SJSA1 (cell line): ENCODE data around the gene POLRMT. TPM values are rescaled to one million over a fixed set of nuclear protein-coding genes. Genes with fewer than 3 reads are reported as not detected.
"Not testable (repeated sequence)": the region's sequence is repeated elsewhere in the genome, so short reads cannot be mapped to it uniquely, and the experiment has no call there.

Experiments
- DNase-seq, 2 experiments: peaks; one replicate each; pipeline ENCODE4 v3.0.0-alpha.2; 2015 to 2020; ENCODE audit warnings: low spot score in 2 of 2, low read depth in 1 of 2
- H3K27ac ChIP-seq: fragments of 250-450 bp; sonication (Bioruptor Pico); 2 replicates; pipeline ENCODE4 v1.5.1; 2020; ENCODE audit warnings: mild to moderate bottlenecking, moderate library complexity
- H3K27me3 ChIP-seq: fragments of 250-450 bp; sonication (Bioruptor Pico); replicated peaks from 2 replicates; pipeline ENCODE4 v1.5.1; 2020; ENCODE audit warnings: mild to moderate bottlenecking, moderate library complexity
- H3K36me3 ChIP-seq: fragments of 250-450 bp; sonication (Bioruptor Pico); 2 replicates; pipeline ENCODE4 v1.5.1; 2020; ENCODE audit warnings: mild to moderate bottlenecking
- H3K4me1 ChIP-seq: fragments of 250-450 bp; sonication (Bioruptor Pico); replicated peaks from 2 replicates; pipeline ENCODE4 v1.6.1; 2021; ENCODE audit warnings: mild to moderate bottlenecking
- H3K4me3 ChIP-seq: fragments of 250-450 bp; sonication (Bioruptor Pico); 2 replicates; pipeline ENCODE4 v1.5.1; 2020; ENCODE audit warnings: mild to moderate bottlenecking
- H3K9me3 ChIP-seq: fragments of 250-450 bp; sonication (Bioruptor Pico); replicated peaks from 2 replicates; pipeline ENCODE4 v1.5.1; 2020; ENCODE audit warnings: mild to moderate bottlenecking
- total RNA-seq: library from RNA; depleted of rRNA; stranded (reverse); fragments of >200 nt; shearing (Covaris generic); gene quantifications from 2 replicates; pipeline ENCODE4 v1.2.3, GENCODE V29; 2014

Gene POLRMT
- total RNA-seq, 1 experiment from 2014 or later = 44.2 TPM

GRCh38 chr19:590750-591098 is 42.6 kb downstream of the POLRMT start:
- Histone ChIP-seq H3K27ac (no peak overlapping the region), H3K27me3 (peaks cover 21% of the 10 kb centered on the region), H3K36me3 (no peaks in the 10 kb centered on the region), H3K4me3 (peak overlapping the region; percentile 33), H3K4me1 (peaks cover 44% of the 10 kb centered on the region), H3K9me3 (peaks cover 3% of the 10 kb centered on the region; the same call in 1 of the 2 replicates)
- no peak for DNase-seq

- peaks cover 21% of the 10 kb centered on the region for H3K27me3 ChIP-seq
- no peaks in the 10 kb centered on the region for H3K36me3 ChIP-seq
- no peak overlapping the region for H3K27ac ChIP-seq
- no peak for DNase-seq
- peaks cover 47% of the 10 kb centered on the region for H3K4me1 ChIP-seq
- H3K9me3 ChIP-seq = peaks cover 3% of the 10 kb centered on the region; the same call in 1 of the 2 replicates
- H3K4me3 ChIP-seq = peak overlapping the region; percentile 33
These were observed 43.0 kb downstream of the POLRMT start for GRCh38 chr19:590396-590745.

- H3K36me3 ChIP-seq = no peaks in the 10 kb centered on the region; the same call in 1 of the 2 replicates
- no peak for DNase-seq
- H3K27ac ChIP-seq = no peak within 1 kb of the TSS
- H3K4me1 ChIP-seq = peaks cover 47% of the 10 kb centered on the region
- H3K4me3 ChIP-seq = peak within 1 kb of the TSS; percentile 33
- H3K27me3 ChIP-seq = peaks cover 21% of the 10 kb centered on the region
- peaks cover 3% of the 10 kb centered on the region; the same call in 1 of the 2 replicates for H3K9me3 ChIP-seq
These were observed 43.5 kb downstream of the POLRMT start, which contains the start of gene HCN2 for GRCh38 chr19:589693-590395. Gene HCN2, plus strand, starts transcription at chr19:589881. Its CDS starts 65 bp downstream, at chr19:589946.

DNA sequence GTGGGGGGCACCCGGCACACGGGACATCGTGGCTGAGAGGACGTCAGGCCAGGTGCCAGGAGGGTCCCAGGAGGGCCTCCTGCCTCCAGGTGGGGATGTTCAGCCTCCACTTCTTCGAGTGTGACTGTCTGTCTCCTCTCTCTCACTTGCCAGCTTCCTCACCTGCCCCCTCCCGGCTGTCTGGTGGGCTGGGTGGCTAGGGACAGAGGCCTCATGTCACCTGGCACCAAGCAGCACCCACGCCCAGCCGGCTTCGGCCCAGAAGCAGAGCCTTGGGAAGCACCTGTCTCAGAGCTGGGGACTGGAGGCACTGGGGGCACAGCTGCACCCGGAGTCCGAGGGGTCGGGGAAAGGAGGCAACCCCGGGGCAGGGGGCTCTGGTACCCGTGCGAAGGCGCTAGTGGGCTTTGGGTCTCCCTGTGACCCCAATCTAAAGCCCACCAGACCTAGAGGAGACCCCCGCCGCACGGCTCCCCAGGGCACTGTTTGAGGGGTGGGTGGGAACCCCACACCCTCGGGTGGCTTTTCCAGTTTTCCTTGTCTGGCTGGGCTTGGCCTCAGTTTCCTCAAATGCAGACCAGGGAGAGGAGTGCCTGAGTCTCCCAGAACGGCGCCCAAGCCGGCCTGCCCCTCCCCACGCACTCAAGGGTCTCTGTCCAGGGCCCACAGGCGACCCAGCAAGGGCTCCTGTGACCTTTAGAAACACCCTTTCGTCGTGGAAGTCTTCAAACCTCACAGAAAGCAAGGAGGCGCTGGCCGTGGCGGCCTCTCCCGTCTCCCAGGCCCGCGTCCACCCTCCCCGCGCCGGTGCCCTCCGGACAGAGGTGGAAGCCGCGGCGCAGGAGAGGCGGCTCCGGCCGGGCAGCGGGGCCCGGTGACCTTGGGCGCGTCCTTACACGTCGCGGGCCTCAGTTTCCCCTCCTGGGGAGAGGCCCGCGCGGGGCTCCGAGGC is 44.3 kb downstream of the POLRMT start:
- Histone ChIP-seq H3K9me3 (peaks cover 3% of the 10 kb centered on the region; the same call in 1 of the 2 replicates), H3K27me3 (peaks cover 21% of the 10 kb centered on the region), H3K36me3 (peaks cover 6% of the 10 kb centered on the region), H3K4me1 (peaks cover 47% of the 10 kb centered on the region), H3K27ac (no peak overlapping the region), H3K4me3 (no peak overlapping the region)
- DNase-seq = no peak

DNA sequence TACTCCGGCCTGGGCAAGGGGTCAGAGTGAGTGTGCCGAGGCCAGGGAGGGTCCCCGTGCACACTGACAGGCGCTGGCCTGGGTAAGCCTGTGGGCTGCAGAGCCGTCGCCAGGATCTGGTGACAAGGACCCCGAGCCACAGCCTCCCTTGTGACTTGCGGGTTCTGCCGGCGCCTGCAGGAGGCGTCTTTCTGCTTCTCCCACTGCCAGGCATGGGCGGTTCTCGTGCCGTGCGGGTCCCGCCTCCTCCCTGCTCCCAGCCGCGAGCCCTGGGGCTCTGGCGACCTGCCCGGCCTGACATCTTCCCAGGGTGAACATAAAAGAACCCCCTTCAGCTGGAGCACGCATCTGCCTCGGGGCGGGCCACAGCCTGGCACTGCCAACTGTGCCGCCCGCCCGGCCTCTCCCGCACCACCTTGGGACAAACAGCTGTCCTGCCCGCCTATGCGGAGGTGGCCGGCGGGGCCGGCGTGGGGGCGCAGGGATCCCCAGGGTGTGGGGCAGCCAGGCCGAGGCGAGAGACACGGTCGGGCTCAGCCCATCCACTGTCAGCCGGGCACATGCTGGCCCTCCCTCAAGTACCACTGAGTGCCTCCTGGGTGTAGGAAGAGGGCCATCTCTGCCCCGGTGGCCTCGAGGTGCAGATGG is 45.1 kb downstream of the POLRMT start:
- Histone ChIP-seq H3K9me3 (peaks cover 3% of the 10 kb centered on the region; the same call in 1 of the 2 replicates), H3K27me3 (peaks cover 21% of the 10 kb centered on the region), H3K4me3 (no peak overlapping the region), H3K27ac (no peak overlapping the region), H3K36me3 (peaks cover 14% of the 10 kb centered on the region), H3K4me1 (peaks cover 47% of the 10 kb centered on the region)
- DNase-seq = peak; percentile 93 to 95

- H3K36me3 ChIP-seq = peaks cover 32% of the 10 kb centered on the region
- no peak overlapping the region for H3K27ac ChIP-seq
- H3K4me1 ChIP-seq = peaks cover 44% of the 10 kb centered on the region
- peaks cover 9% of the 10 kb centered on the region for H3K27me3 ChIP-seq
- no peak for DNase-seq
- H3K4me3 ChIP-seq = no peak overlapping the region
- H3K9me3 ChIP-seq = no peaks in the 10 kb centered on the region; the same call in 1 of the 2 replicates
These were observed 47.7 kb downstream of the POLRMT start for GRCh38 chr19:585551-586110.

- not testable (repeated sequence) for H3K9me3 ChIP-seq, H3K27ac ChIP-seq, DNase-seq, H3K27me3 ChIP-seq, H3K4me3 ChIP-seq
- H3K4me1 ChIP-seq = peaks cover 39% of the 10 kb centered on the region
- H3K36me3 ChIP-seq = peaks cover 36% of the 10 kb centered on the region
These were observed 48.2 kb downstream of the POLRMT start for GRCh38 chr19:585146-585545.

GRCh38 chr19:584240-585001 is 48.9 kb downstream of the POLRMT start:
- no peak overlapping the region for H3K4me3 ChIP-seq
- no peak overlapping the region for H3K27ac ChIP-seq
- DNase-seq = peak; percentile 57 to 68
- peaks cover 4% of the 10 kb centered on the region for H3K27me3 ChIP-seq
- no peaks in the 10 kb centered on the region for H3K9me3 ChIP-seq
- H3K36me3 ChIP-seq = peaks cover 43% of the 10 kb centered on the region
- peaks cover 38% of the 10 kb centered on the region for H3K4me1 ChIP-seq

GRCh38 chr19:583968-584239 is 49.4 kb downstream of the POLRMT start:
- Histone ChIP-seq H3K27ac (no peak overlapping the region), H3K4me3 (no peak overlapping the region), H3K27me3 (no peaks in the 10 kb centered on the region; the same call in 1 of the 2 replicates), H3K4me1 (peaks cover 33% of the 10 kb centered on the region), H3K9me3 (no peaks in the 10 kb centered on the region), H3K36me3 (peaks cover 48% of the 10 kb centered on the region)
- no peak for DNase-seq

DNA sequence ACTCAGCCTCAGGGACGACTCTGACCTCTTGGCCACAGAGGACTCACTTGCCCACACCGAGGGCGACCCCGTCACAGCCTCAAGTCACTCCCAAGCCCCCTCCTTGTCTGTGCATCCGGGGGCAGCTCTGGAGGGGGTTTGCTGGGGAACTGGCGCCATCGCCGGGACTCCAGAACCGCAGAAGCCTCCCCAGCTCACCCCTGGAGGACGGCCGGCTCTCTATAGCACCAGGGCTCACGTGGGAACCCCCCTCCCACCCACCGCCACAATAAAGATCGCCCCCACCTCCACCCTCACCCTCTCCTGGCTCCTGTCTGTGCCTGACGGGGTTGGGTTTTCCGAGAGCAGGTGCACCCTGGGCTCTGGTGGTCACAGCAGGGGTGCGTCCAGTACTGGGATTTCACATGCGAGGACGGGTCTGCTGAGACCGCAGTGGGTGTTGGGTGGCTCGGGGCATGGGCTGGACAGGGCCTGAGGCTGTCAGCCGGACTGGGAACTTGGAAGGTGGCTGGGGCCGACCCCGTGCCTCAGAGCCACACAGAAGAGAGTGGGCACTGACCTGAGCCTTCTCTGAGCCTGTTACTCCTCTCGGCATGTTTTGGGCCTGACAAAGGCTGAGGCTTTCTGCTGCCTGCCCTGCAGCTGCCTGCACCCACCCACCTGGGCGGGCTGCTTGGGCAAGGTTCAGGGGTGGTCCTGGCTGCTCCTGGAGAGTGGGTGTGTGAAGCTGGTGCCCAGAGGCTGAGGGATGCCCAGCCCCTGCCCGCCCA is 50.0 kb downstream of the POLRMT start:
- H3K4me3 ChIP-seq = no peak overlapping the region
- H3K27ac ChIP-seq = no peak overlapping the region
- H3K9me3 ChIP-seq = no peaks in the 10 kb centered on the region
- H3K4me1 ChIP-seq = peaks cover 27% of the 10 kb centered on the region
- H3K27me3 ChIP-seq = no peaks in the 10 kb centered on the region
- H3K36me3 ChIP-seq = peaks cover 50% of the 10 kb centered on the region
- no peak for DNase-seq

- no peak for DNase-seq
- Histone ChIP-seq H3K27ac (no peak overlapping the region), H3K4me3 (no peak overlapping the region), H3K4me1 (peaks cover 20% of the 10 kb centered on the region), H3K9me3 (no peaks in the 10 kb centered on the region), H3K36me3 (peaks cover 58% of the 10 kb centered on the region), H3K27me3 (no peaks in the 10 kb centered on the region)
These were observed 50.7 kb downstream of the POLRMT start for GRCh38 chr19:582497-583197.
